NCI-H748 (cell line): ENCODE measurements around the gene MRPL38.
"Not testable (repeated sequence)": the region's sequence is repeated elsewhere in the genome, so short reads cannot be mapped to it uniquely, and the experiment has no call there.

Experiments used
- DNase-seq: peaks from one replicate; lab custom pipeline; 2025; ENCODE audit not compliant: unreplicated experiment; lab: John Stamatoyannopoulos, UW

The MRPL38 gene

DNA sequence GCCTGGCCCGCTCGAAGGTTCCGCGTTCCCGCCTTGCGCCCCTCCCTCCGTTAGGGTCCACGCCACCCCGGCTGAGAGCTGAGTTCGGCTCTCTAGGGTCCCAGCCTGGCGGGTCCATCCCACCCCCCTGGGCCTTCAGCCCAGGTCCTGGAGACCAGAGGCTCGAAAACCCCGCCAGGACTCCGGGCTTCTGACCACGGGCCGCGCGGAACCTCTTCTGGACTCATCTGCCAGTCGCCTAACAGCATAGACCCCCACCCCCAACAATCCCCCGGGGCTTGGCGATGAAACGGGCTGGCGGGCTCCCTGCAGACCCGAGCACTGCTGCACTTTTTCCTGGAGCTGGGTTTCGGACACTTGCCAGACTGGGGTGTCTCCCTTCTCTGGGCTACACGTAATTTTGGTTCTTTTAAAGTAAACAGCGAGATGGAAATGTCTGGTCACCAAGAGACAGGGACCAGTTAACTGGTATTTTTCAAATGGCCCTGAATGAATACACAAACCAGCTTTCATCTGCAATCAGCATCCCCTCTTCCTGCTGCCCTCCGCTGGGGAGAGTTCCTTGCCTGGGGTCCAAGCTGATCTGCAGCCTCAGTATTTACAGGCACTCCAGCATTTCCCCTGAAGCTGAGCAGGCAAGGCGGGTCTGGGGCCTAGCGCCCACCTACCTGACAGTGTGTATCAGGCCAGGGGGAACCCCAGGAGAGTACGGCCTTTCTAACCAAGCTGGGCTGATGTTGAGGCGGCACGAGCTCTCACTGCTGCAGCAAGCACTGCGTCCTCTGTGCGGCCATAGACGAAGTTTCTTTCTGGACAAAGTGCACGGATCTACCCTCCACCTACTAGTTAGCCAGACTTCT, 7.3 kb downstream of the MRPL38 start:
- no peak for DNase-seq

DNA sequence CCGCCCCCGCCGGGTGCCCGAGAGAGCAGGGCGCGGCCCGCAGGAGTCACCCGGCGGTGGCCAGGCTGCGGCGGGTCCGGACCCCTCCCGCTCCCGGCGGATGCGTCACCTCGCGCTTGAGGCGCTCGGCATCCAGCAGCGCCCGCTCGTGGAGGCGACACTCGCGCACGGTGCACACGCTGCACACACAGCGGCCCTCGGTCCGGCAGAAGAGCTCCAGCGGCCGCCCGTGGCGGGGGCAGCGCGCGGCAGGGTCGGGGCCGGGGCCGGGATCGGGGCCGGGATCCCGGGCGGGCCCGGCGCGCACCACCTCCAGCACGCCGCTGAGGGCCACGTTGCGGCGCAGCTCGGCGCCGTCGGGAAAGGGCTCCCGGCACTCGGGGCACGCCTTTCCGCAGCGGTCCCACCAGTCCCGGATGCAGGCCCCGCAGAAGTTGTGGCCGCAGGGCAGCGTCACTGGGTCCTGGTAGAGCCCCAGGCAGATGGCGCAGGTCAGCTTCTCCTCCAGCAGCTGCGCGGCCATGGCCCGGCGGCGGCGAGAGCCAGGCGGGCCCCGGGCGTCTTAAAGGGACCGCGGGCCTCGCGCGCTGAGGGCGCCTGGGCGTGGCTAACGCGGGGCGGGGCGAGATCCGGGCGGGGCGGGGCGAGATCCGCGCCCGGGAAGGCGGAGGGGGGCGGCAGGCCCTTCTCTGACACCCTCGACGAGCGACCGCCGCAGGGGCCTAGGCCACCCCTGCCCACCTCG, 8.1 kb downstream of the MRPL38 start, which contains the start of gene TRIM65:
Gene TRIM65, minus strand, starts transcription at position 537 of the 745 bp plus-strand sequence. Its CDS starts 14 bp downstream, at position 523.
- peak; percentile 73 for DNase-seq

- DNase-seq: peak; percentile 3
These were observed 9.1 kb downstream of the MRPL38 start for GRCh38 chr17:75895370-75896155.

GRCh38 chr17:75894049-75894733, 10.5 kb downstream of the MRPL38 start:
- DNase-seq: no peak

DNA sequence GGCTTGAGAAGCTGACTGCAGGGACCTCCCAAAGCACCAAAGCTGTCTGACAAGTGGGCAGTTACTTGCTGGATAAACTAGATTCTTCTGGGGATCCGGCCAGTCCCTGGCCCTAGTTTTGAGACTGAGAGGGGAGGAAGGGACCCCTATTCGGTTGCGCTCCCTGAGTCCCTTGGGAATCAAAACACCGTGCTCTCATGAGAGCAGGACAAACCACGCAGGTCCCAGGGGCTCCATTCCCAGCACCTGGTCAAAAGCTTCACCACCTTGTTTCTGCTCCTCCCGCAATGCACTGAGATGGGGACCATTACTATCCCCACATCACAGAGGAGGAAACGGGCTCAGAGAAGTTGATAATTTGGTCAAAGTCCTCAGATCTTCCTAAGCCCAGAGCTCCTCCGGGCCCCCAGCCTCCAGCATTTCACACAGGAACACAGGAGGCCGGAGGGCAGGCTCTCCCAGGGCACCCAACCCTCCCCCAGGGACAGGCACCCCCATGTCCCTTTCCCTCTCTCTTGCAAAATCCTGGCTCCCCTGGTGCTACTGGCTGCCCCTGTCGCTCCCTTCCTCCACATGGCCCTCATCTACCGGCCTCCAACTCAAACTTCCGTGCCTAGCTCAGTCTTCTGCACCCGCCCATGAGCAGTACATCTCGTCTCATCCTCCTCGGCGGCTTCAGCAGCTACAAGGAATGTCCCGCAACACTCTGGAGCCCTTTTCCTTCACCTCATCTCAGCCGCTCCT, 11.2 kb downstream of the MRPL38 start:
- DNase-seq: no peak

DNA sequence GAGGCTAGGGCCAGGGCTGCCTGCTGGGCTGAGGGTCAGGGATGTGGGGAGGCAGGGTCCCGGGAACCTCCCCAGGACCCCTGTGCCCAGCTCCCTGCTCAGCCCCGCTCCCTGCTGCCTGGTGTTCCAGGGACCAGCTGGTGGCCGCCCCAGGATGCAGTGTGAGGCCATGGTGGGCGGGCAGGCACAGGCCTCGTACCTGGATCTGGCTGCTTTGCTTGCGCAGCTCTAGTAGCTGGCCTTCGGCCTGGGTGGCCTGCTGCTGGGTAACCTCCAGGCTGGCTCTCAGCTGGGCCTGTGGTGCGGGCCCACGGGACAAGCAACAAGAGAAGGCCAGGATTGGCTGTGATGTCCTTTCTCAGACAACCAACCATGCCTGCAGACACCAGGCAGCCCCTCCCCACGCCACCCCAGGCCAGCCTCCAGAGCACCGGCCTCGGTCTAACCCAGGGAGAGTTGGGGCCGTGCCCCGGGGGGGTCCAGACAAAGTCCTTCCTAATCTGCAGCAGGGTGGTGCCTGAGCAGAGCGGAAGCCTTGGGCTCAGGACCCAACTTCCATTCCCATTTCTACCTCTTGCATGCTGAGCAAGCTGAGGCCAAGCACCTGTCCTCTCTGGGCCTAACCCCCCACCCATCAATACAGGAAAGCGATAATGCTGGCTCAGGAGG, 12.0 kb downstream of the MRPL38 start:
- no peak for DNase-seq

DNA sequence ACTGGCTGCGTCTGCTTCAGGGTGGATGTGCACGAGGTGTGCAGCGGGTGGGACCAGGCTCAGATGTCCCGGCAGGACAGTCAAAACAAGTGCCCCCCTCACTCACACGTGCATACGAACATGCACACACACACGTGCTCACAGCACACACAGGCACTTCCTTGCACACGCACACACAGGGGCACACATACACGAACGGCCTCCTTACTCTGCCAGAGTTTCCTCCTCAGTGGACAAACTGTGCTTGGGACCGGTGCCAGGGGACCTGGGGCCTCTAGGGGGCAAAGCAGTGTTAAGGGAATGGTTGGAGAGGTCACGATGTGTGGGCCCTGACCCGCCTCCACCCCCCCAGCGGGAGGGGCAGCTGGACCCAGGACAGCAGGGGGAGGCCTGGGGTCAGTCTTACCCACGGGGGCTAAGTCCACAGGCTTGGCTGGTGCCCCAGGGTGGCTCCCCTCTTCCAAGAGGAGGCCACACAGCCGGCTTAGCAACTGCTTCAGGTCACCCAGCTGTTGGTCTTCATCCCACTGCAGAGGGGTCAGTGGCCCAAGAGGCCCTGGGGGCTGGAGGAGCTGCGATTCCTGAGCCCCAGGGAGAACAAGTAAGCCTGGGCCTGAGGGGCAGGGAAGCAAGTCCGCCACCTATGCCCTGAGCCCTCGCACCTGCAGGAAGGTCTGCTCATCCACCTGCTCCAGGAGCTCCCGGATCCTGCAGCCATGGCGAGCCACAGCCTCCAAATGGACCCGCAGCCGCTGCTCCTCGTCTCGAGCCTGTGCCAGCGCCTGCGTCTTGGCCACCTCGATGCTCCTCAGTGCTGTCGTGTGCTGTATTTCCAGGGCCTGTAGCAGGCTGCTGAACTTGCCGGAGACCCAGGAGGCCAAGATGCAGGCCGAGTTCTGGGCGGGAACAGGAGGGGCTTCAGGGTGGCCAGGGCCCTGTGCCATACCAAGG, 12.8 kb downstream of the MRPL38 start:
- no peak for DNase-seq

DNA sequence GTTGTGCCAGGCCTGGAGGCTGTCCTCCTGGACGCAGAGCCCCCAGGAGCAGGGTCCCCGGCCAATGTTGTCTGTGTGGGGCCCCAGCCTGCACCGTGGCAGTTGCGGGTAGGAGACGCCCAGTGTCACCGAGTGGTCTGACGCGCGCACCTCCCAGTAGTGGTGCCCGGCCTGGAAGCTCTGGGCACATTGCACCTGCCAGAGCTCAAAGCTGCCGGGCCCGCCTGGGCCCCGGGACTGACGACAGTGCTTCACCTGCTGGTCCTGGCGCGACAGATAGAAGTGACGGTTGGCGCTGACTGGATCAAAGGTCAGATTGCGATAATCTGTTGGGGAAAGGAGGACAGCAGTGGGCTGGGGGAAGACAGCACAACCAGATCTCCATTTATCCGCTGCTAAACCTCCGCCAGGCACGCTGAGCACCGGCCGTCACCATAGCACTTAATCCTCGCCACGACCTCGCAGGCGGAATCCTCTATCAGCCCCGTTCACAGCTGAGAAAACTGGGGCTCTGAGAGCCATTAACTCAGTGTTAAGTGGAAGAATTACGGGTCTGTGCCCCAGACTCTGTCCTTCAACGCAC, 13.6 kb downstream of the MRPL38 start:
- DNase-seq: peak; percentile 11

GRCh38 chr17:75889454-75889853, 15.2 kb downstream of the MRPL38 start:
- DNase-seq: no peak

DNA sequence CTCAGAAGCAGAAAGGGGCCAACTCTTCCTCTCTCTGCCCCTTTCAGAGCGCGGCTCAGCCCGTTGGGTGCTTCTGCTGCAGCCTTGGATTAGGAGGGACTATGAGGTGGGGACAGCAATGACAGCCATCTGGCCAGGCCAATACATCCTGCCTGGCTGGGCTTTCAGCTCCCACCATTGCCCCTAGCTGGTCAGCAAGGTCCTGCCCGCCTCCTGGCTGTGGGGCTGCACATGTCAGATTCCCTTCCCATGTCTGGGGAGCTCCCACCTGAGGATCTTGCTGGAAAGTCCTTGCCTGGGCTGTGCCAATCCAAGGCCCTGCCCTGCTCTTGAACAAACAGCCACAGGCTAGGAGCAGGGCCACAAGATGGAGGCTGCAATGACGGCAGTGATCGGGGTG, 16.2 kb downstream of the MRPL38 start:
- DNase-seq: no peak

DNA sequence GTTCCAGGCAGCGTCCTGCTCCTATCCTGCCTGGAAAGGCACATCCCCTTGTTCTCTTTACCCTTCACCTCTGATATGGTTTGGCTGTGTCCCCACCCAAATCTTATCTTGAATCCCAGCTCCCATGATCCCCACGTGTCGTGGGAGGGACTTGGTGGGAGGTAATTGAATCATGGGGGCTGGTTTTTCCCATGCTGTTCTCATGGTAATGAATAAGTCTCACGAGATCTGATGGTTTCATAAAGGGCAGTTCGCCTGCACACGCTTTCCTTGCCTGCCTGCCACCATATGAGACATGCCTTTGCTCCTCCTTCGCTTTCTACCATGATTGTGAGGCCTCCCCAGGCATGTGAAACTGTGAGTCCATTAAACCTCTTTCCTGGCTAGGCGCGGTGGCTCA, 18.8 kb downstream of the MRPL38 start:
- not testable (repeated sequence) for DNase-seq

DNA sequence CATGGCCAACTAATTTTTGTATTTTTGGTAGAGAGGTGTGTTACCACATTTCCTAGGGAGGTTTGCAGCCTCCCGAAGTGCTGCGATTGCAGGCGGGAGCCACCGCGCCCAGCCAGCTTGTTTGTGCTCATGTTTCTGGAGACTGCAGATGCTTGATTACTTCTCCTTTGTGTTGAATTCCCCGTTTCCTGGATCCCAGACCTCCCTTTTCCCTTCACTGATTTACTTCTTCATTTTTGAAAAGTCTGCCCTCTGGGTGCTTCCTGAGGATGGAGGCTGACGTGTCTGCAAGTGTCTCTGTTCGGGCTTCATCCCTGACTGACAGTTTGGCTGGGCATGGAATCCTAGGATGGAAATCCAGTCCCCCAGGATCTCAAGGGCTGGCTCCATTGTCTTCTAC, 19.3 kb downstream of the MRPL38 start:
- no peak for DNase-seq

DNA sequence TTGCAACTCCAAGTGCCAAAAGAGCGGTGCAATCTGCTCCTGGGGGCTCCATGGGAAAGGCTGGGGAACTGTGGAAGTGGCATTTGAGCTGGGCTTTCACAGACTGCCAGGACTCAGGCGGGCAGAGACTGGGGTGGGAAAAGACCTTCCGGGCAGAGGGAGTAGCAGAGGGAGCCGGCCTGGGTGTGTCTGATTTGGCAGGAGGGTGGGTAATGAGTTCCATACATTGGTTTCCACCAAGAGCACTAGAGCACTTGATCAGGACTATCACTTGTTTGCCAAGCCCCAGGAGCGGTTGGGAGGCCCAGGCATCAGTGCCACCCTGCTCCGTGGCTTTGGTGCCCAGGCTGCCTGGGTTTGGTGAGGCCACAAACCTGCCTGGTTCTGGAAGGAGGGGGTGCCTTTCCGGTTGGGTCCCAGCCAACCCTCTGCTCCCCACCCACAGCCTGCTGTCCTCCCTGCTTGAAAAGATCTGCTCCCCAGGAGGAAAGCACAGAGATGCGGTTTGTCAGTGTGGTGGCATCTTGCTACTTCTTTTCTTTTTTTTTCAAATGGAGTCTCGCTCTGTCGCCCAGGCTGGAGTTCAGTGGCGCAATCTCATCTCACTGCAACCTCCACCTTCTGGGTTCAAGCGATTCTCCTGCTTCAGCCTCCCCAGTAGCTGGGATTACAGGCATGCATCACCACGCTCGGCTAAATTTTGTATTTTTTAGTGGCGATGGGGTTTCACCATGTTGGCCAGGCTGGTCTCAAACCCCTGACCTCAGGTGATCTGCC, 22.8 kb downstream of the MRPL38 start:
- no peak for DNase-seq

GRCh38 chr17:75880266-75880665, 24.4 kb downstream of the MRPL38 start:
- DNase-seq: no peak

DNA sequence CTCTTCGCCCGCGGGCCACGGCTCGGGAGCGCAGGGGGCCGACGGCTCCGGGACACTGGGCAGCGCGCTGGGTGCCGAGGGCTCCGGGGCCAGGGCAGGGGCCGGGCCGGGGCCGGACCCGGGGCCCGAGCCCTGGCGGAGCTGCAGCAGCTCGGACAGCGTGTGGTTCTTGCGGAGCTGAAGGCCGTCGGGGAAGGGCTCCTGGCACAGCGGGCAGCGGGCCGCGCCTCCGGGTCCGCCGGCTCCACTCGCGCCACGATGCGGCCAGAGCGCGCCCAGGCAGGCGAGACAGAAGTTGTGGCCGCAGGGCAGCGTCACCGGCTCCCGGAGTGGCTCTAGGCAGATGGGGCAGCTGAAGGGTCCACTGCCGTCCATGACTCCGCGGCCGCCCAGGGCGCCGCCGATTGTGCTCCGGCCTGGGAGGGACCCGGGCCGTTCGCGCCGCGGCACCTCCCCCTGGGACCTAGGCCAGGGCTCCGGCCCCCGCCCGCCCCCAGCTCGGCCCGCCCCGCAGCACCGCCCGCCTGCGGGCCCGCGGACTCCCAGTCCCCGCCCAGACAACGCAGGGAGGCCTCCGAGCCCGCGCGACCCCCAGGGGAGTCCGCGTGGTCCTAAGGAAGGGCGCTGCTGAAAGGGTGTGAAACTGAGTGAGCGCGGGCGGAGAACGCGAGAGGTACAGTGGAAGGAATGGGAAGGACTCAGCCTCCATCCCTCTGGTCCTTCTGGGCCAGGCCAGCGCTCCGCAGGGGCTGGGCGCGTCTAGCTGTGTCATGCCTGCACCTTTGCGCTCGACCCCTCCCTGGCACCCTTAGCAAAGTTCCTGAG, 26.3 kb downstream of the MRPL38 start, which contains the start of gene TRIM47:
Gene TRIM47, minus strand, starts transcription at position 408 of the 825 bp plus-strand sequence. Its CDS starts 33 bp downstream, at position 375.
- peak; percentile 40 for DNase-seq

GRCh38 chr17:75877752-75878173, 26.9 kb downstream of the MRPL38 start:
- DNase-seq: peak; percentile 73
